ENCODE data around the gene SETBP1. TPM values are rescaled to one million over a fixed set of nuclear protein-coding genes. Genes with fewer than 3 reads are reported as not detected.

Gene SETBP1
- total RNA-seq, 1 donor, result 22.8 TPM

- H3K4me2 ChIP-seq (ENCODE audit: insufficient read depth, low read length), result no peak overlapping the region
- H3K27ac ChIP-seq (ENCODE audit: low read depth, low read length), result no peak overlapping the region
- no peaks in the 10 kb centered on the region for H3K27me3 ChIP-seq (ENCODE audit: insufficient read depth, low read length)
- H3K79me2 ChIP-seq (ENCODE audit: insufficient read depth, low read length), result no peaks in the 10 kb centered on the region
- TF ChIP-seq CTCF (IDR thresholded peaks at IDR 0.05; ENCODE audit: extremely low read depth, low read depth, low read length), result no peak
- H3K4me3 ChIP-seq (ENCODE audit: insufficient read depth, low read length), result no peak overlapping the region
- peaks cover 6% of the 10 kb centered on the region for H3K4me1 ChIP-seq (ENCODE audit: insufficient read depth, low read length)
- no peak for DNase-seq (ENCODE audit: insufficient read length, low spot score, missing footprints)
- no peaks in the 10 kb centered on the region for H3K9me3 ChIP-seq (ENCODE audit: low read depth, low read length)
- no peaks in the 10 kb centered on the region for H3K36me3 ChIP-seq (ENCODE audit: insufficient read depth, low read length)
- H2AFZ ChIP-seq (ENCODE audit: low read length), result no peak overlapping the region
- no peaks in the 10 kb centered on the region for H4K20me1 ChIP-seq (ENCODE audit: insufficient read depth, low read length)
These were observed 33.7 kb downstream of the SETBP1 start for GRCh38 chr18:44714376-44714775.

- H3K9me3 ChIP-seq (ENCODE audit: low read depth, low read length), result no peaks in the 10 kb centered on the region
- no peak for TF ChIP-seq CTCF (IDR thresholded peaks at IDR 0.05; ENCODE audit: extremely low read depth, low read depth, low read length)
- H2AFZ ChIP-seq (ENCODE audit: low read length), result peak overlapping the region; percentile 33
- H3K36me3 ChIP-seq (ENCODE audit: insufficient read depth, low read length), result no peaks in the 10 kb centered on the region
- no peaks in the 10 kb centered on the region for H4K20me1 ChIP-seq (ENCODE audit: insufficient read depth, low read length)
- DNase-seq (ENCODE audit: insufficient read length, low spot score, missing footprints), result peak; percentile 80
- H3K4me3 ChIP-seq (ENCODE audit: insufficient read depth, low read length), result no peak overlapping the region
- H3K79me2 ChIP-seq (ENCODE audit: insufficient read depth, low read length), result no peaks in the 10 kb centered on the region
- peak overlapping the region; percentile 2 for H3K4me2 ChIP-seq (ENCODE audit: insufficient read depth, low read length)
- H3K4me1 ChIP-seq (ENCODE audit: insufficient read depth, low read length), result peaks cover 6% of the 10 kb centered on the region
- H3K27me3 ChIP-seq (ENCODE audit: insufficient read depth, low read length), result no peaks in the 10 kb centered on the region
- H3K27ac ChIP-seq (ENCODE audit: low read depth, low read length), result peak overlapping the region; percentile 24
These were observed 34.6 kb downstream of the SETBP1 start for GRCh38 chr18:44715245-44715644.

GRCh38 chr18:44715842-44716241 lies 35.2 kb downstream of the SETBP1 start:
- DNase-seq (ENCODE audit: insufficient read length, low spot score, missing footprints), result no peak
- Histone ChIP-seq H2AFZ (ENCODE audit: low read length) (no peak overlapping the region), H3K79me2 (ENCODE audit: insufficient read depth, low read length) (no peaks in the 10 kb centered on the region), H3K27me3 (ENCODE audit: insufficient read depth, low read length) (no peaks in the 10 kb centered on the region), H3K4me1 (ENCODE audit: insufficient read depth, low read length) (peaks cover 6% of the 10 kb centered on the region), H3K36me3 (ENCODE audit: insufficient read depth, low read length) (no peaks in the 10 kb centered on the region), H3K9me3 (ENCODE audit: low read depth, low read length) (no peaks in the 10 kb centered on the region), H3K4me2 (ENCODE audit: insufficient read depth, low read length) (peak overlapping the region; percentile 2), H3K27ac (ENCODE audit: low read depth, low read length) (peak overlapping the region; percentile 24), H4K20me1 (ENCODE audit: insufficient read depth, low read length) (no peaks in the 10 kb centered on the region), H3K4me3 (ENCODE audit: insufficient read depth, low read length) (no peak overlapping the region)
- no peak for TF ChIP-seq CTCF (IDR thresholded peaks at IDR 0.05; ENCODE audit: extremely low read depth, low read depth, low read length)

GRCh38 chr18:44716697-44717163 lies 36.0 kb downstream of the SETBP1 start:
- Histone ChIP-seq H3K4me2 (ENCODE audit: insufficient read depth, low read length) (no peak overlapping the region), H3K4me3 (ENCODE audit: insufficient read depth, low read length) (no peak overlapping the region), H3K36me3 (ENCODE audit: insufficient read depth, low read length) (no peaks in the 10 kb centered on the region), H3K9me3 (ENCODE audit: low read depth, low read length) (no peaks in the 10 kb centered on the region), H3K27ac (ENCODE audit: low read depth, low read length) (no peak overlapping the region), H2AFZ (ENCODE audit: low read length) (no peak overlapping the region), H3K79me2 (ENCODE audit: insufficient read depth, low read length) (no peaks in the 10 kb centered on the region), H4K20me1 (ENCODE audit: insufficient read depth, low read length) (no peaks in the 10 kb centered on the region), H3K4me1 (ENCODE audit: insufficient read depth, low read length) (peaks cover 6% of the 10 kb centered on the region), H3K27me3 (ENCODE audit: insufficient read depth, low read length) (no peaks in the 10 kb centered on the region)
- no peak for DNase-seq (ENCODE audit: insufficient read length, low spot score, missing footprints)
- no peak for TF ChIP-seq CTCF (IDR thresholded peaks at IDR 0.05; ENCODE audit: extremely low read depth, low read depth, low read length)

All from osteoblast (primary cell).